ENCODE data around the gene RBM38. TPM values are rescaled to one million over a fixed set of nuclear protein-coding genes. Genes with fewer than 3 reads are reported as not detected.

Gene RBM38
- total RNA-seq, 1 experiment from 2014 or later: 39.9 TPM

- Histone ChIP-seq H3K27ac (ENCODE audit: low read length) (no peak overlapping the region), H3K36me3 (ENCODE audit: control insufficient read depth, insufficient read depth, low read length) (no peaks in the 10 kb centered on the region), H3K4me3 (ENCODE audit: low read depth in 2 of 2, low read length in 2 of 2) (no peak overlapping the region), H3K9me3 (ENCODE audit: control insufficient read depth, insufficient read depth, low read depth, low read length) (no peaks in the 10 kb centered on the region), H3K4me1 (ENCODE audit: control insufficient read depth, insufficient read depth, low read length) (peaks cover 3% of the 10 kb centered on the region), H3K27me3 (ENCODE audit: control insufficient read depth, insufficient read depth, low read length) (no peaks in the 10 kb centered on the region)
- DNase-seq (ENCODE audit: low read depth, low spot score): no peak
- intact Hi-C loops (cut with micrococcal nuclease; ENCODE audit: unreplicated experiment): no loop called here
- BruUV-seq (replicated peaks): no TSS peak
- no peak for ATAC-seq
- ChIA-PET CTCF (no interaction called here), POLR2A (no interaction called here)
- in situ Hi-C loops (cut with HindIII; ENCODE audit: low pct_unique_long_range_greater_than_20kb, low sequenced_read_pairs): no loop called here
- TF ChIP-seq SIN3A (IDR thresholded peaks at IDR 0.05; ENCODE audit: borderline replicate concordance, insufficient read depth, low read depth, low read length) (no peak), TCF7L2 (IDR thresholded peaks at IDR 0.05; ENCODE audit: low read depth, low read length) (no peak), CTCF (IDR thresholded peaks at IDR 0.05) (no peak), REST (IDR thresholded peaks at IDR 0.05; ENCODE audit: insufficient read depth in 1 of 2, low read depth in 2 of 2, low read length in 1 of 2) (no peak), POLR2AphosphoS5 (IDR thresholded peaks at IDR 0.05; ENCODE audit: low read depth, low read length) (no peak)
Measured at GRCh38 chr20:57434390-57434700, 43.1 kb downstream of the RBM38 start.

DNA sequence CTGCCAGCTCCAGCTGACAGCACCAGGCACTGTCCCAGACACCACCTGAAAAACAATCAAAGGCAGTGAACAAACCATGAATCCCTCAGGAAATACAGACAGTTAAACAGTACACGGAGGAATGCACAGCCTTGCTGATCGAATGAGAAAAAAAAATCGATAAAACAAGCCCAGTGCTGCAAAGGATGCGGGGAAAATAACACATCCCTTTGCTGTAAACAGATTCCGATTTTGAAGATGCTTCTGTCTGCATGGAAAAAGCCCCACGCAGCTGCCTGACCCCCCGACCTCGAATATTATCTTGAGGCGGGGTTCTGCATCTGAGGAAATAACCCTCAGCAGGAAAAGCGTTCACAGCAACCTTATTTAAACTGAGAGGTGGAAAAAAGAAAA lies 43.9 kb downstream of the RBM38 start:
- H3K27me3 ChIP-seq (ENCODE audit: control insufficient read depth, insufficient read depth, low read length): no peaks in the 10 kb centered on the region
- TF ChIP-seq POLR2AphosphoS5 (IDR thresholded peaks at IDR 0.05; ENCODE audit: low read depth, low read length) (no peak), CTCF (IDR thresholded peaks at IDR 0.05) (no peak), REST (IDR thresholded peaks at IDR 0.05; ENCODE audit: insufficient read depth in 1 of 2, low read depth in 2 of 2, low read length in 1 of 2) (no peak), TCF7L2 (IDR thresholded peaks at IDR 0.05; ENCODE audit: low read depth, low read length) (no peak), SIN3A (IDR thresholded peaks at IDR 0.05; ENCODE audit: borderline replicate concordance, insufficient read depth, low read depth, low read length) (no peak)
- POLR2A ChIA-PET: no interaction called here
- no peak overlapping the region for H3K27ac ChIP-seq (ENCODE audit: low read length)
- in situ Hi-C loops (cut with HindIII; ENCODE audit: low pct_unique_long_range_greater_than_20kb, low sequenced_read_pairs) (no loop called here), intact Hi-C loops (cut with micrococcal nuclease; ENCODE audit: unreplicated experiment) (no loop called here)
- ATAC-seq: no peak
- H3K4me3 ChIP-seq (ENCODE audit: low read depth in 2 of 2, low read length in 2 of 2): no peak overlapping the region
- H3K4me1 ChIP-seq (ENCODE audit: control insufficient read depth, insufficient read depth, low read length): peaks cover 6% of the 10 kb centered on the region
- no peak for DNase-seq (ENCODE audit: low read depth, low spot score)
- no peaks in the 10 kb centered on the region for H3K36me3 ChIP-seq (ENCODE audit: control insufficient read depth, insufficient read depth, low read length)
- CTCF ChIA-PET: no interaction called here
- H3K9me3 ChIP-seq (ENCODE audit: control insufficient read depth, insufficient read depth, low read depth, low read length): no peaks in the 10 kb centered on the region
- BruUV-seq (replicated peaks): no TSS peak

Measured in Panc1 (cell line).